ENCODE results near the gene GRAMD1C.

DNA sequence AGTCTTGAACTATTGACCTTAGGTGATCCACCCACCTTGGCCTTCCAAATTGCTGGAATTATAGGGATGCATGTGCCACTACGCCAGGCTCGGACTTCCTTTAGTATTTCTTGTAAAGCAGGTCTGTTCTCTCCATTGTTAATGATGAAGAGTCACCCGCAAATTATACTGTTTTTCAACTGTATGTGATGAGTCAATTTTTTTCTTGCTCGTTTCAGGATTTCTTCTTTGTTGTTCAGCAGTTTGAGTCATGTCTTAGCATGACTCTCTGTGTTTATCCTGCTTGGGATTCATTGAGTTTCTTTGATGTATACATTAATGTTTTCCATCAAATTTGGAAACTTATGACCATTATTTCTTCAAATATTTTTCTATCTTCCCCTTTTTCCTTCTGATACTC, 28.9 kb downstream of the GRAMD1C start:
- TF ChIP-seq, protein P1, sequence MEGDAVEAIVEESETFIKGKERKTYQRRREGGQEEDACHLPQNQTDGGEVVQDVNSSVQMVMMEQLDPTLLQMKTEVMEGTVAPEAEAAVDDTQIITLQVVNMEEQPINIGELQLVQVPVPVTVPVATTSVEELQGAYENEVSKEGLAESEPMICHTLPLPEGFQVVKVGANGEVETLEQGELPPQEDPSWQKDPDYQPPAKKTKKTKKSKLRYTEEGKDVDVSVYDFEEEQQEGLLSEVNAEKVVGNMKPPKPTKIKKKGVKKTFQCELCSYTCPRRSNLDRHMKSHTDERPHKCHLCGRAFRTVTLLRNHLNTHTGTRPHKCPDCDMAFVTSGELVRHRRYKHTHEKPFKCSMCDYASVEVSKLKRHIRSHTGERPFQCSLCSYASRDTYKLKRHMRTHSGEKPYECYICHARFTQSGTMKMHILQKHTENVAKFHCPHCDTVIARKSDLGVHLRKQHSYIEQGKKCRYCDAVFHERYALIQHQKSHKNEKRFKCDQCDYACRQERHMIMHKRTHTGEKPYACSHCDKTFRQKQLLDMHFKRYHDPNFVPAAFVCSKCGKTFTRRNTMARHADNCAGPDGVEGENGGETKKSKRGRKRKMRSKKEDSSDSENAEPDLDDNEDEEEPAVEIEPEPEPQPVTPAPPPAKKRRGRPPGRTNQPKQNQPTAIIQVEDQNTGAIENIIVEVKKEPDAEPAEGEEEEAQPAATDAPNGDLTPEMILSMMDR (IDR thresholded peaks at IDR 0.05; ENCODE audit: borderline replicate concordance, extremely low read depth, low read length, poor library complexity, severe bottlenecking): no peak
- no peak for TF ChIP-seq EZH2 (IDR thresholded peaks at IDR 0.05; ENCODE audit: borderline replicate concordance, low read depth, low read length, severe bottlenecking)
